Measurements from ENCODE around the gene RBMS3. TPM values are rescaled to one million over a fixed set of nuclear protein-coding genes. Genes with fewer than 3 reads are reported as not detected.

RBMS3 gene
- total RNA-seq, 4 donors from 2014 or later = 116 to 171 (median 152) TPM

DNA sequence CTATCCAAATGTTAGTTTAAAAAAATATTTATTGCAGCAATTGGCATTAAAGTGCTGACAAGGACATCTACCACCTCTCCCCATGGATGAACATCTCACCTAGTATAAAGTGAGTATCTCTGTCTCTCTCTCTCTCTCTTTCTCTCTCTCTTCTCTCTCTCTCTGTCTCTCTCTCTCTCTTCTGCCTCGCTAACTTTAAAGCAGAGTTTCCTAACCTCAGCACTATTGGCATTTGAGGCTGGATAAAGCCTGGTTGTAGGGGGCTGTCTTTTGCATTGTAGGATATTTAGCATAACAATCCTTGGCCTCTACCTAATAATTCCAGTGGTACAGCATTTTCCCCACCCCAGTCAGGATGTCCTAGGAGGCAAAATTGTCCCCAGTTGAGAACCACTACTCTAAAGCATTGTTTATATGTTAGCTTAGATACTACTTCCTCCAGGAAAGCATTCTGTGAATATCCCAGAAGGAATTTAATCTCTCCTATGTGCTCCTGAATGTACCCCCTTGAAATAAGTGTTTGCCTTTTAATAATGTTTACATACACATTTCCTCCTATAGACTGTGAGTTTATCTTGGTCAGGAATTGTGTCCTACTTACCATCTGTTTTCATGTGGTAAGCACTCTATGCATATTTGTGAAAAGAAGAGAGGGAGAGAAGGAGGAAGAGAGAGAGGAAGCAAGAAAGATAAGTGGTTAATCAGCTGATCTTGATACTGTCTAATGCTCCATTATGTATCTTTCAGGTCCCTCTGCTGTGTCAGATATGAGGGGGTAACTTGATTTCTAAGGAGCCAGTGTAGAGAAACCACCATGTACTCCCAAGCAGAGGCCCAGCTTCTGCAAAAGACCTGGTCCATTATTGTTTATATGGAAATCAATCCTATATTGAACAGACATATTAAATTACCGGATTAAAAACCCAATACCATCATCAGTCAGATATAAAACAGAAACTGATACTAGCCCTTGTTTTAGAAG lies 346.6 kb downstream of the RBMS3 start:
- Histone ChIP-seq H3K4me1 (peaks cover 4 to 13% of the 10 kb centered on the region in 2 donors), H3K9me3 (no peaks in the 10 kb centered on the region), H3K4me3 (replicated peaks in 1 of 3) (no peak overlapping the region), H3K27ac (no peak overlapping the region), H3K27me3 (no peaks in the 10 kb centered on the region), H3K36me3 (no peaks in the 10 kb centered on the region)
- no peak for DNase-seq
- TF ChIP-seq, protein P1, sequence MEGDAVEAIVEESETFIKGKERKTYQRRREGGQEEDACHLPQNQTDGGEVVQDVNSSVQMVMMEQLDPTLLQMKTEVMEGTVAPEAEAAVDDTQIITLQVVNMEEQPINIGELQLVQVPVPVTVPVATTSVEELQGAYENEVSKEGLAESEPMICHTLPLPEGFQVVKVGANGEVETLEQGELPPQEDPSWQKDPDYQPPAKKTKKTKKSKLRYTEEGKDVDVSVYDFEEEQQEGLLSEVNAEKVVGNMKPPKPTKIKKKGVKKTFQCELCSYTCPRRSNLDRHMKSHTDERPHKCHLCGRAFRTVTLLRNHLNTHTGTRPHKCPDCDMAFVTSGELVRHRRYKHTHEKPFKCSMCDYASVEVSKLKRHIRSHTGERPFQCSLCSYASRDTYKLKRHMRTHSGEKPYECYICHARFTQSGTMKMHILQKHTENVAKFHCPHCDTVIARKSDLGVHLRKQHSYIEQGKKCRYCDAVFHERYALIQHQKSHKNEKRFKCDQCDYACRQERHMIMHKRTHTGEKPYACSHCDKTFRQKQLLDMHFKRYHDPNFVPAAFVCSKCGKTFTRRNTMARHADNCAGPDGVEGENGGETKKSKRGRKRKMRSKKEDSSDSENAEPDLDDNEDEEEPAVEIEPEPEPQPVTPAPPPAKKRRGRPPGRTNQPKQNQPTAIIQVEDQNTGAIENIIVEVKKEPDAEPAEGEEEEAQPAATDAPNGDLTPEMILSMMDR (IDR thresholded peaks at IDR 0.05) = no peak
- TF ChIP-seq POLR2A (IDR thresholded peaks at IDR 0.05) = no peak
- intact Hi-C loops (cut with DNase I) = no loop called here
- WGBS, 2 donors = 90 to 94% methylated on average over 2 of the region's 2 CpGs

- 60 to 75% methylated on average over 2 of the region's 2 CpGs for WGBS, 2 donors
- Histone ChIP-seq H3K9me3 (no peaks in the 10 kb centered on the region), H3K36me3 (no peaks in the 10 kb centered on the region), H3K27ac (no peak overlapping the region), H3K4me3 (replicated peaks in 1 of 3) (no peak overlapping the region), H3K27me3 (no peaks in the 10 kb centered on the region), H3K4me1 (peaks cover 4 to 13% of the 10 kb centered on the region in 2 donors)
- intact Hi-C loops (cut with DNase I) = no loop called here
- TF ChIP-seq, protein P1 (IDR thresholded peaks at IDR 0.05) = no peak
- no peak for TF ChIP-seq POLR2A (IDR thresholded peaks at IDR 0.05)
- no peak for DNase-seq
Observed at GRCh38 chr3:29628795-29629194, 347.9 kb downstream of the RBMS3 start.

DNA sequence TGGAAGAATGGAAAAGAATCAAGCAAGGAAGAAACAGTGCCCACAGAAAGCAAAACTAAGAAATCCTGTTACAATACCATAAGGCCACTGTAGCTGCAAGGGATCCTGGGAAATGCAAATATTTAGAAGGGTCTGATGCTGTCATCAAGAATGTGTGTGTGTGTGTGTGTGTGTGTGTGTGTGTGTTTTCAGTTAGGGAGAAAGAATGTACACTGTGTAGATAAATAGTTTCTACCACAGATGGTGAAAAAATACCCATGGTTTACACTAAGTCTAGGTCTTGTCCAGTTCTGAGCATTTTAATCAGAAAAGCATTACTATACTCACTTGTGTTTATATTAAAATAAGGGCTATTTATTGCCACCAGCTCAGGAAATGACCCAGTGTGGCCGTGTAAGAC lies 355.0 kb downstream of the RBMS3 start:
- H3K4me3 ChIP-seq (replicated peaks in 1 of 3) = no peak overlapping the region
- no peak for TF ChIP-seq POLR2A (IDR thresholded peaks at IDR 0.05)
- TF ChIP-seq, protein P1 (IDR thresholded peaks at IDR 0.05) = no peak
- WGBS, 2 donors = 63 to 79% methylated on average over 1 of the region's 1 CpG
- no peaks in the 10 kb centered on the region for H3K27me3 ChIP-seq
- H3K4me1 ChIP-seq = peaks cover 3 to 19% of the 10 kb centered on the region in 2 donors
- DNase-seq = no peak
- no peaks in the 10 kb centered on the region for H3K36me3 ChIP-seq
- intact Hi-C loops (cut with DNase I) = no loop called here
- no peak overlapping the region for H3K27ac ChIP-seq
- no peaks in the 10 kb centered on the region for H3K9me3 ChIP-seq

- no peaks in the 10 kb centered on the region for H3K36me3 ChIP-seq
- WGBS, 2 donors = 84 to 92% methylated on average over 3 of the region's 3 CpGs
- H3K27ac ChIP-seq = no peak overlapping the region
- H3K9me3 ChIP-seq = no peaks in the 10 kb centered on the region
- intact Hi-C loops (cut with DNase I) = no loop called here
- peaks cover 6 to 20% of the 10 kb centered on the region in 2 donors for H3K4me1 ChIP-seq
- H3K4me3 ChIP-seq (replicated peaks in 1 of 3) = no peak overlapping the region
- no peaks in the 10 kb centered on the region for H3K27me3 ChIP-seq
- DNase-seq = peak in 1 of 2 donors; percentile 4
- TF ChIP-seq POLR2A (IDR thresholded peaks at IDR 0.05) = no peak
- TF ChIP-seq, protein P1 (IDR thresholded peaks at IDR 0.05) = no peak
Observed at GRCh38 chr3:29637068-29637467, 356.2 kb downstream of the RBMS3 start.

Measured in thyroid gland (tissue), 4 donors.